Stimulated activated CD4-positive, alpha-beta T cell treated with anti-CD3 and anti-CD28 coated beads, TNF-alpha, amount 100 ng/mL, for 48 hours (primary cell): ENCODE results near the gene TWIST2.

Experiments
- DNase-seq, 3 donors: peaks; one replicate each; pipeline ENCODE4 v3.0.0-alpha.2; 2020; ENCODE audit warnings: low read depth in 3 of 3

Gene TWIST2

GRCh38 chr2:238904177-238904576, 56.3 kb downstream of the TWIST2 start:
- DNase-seq, result no peak

GRCh38 chr2:238904716-238905115, 56.8 kb downstream of the TWIST2 start:
- no peak for DNase-seq

- no peak for DNase-seq
Measured at GRCh38 chr2:238905224-238905623, 57.3 kb downstream of the TWIST2 start.

GRCh38 chr2:238905644-238906043, 57.8 kb downstream of the TWIST2 start:
- DNase-seq, result no peak

GRCh38 chr2:238906254-238906935, 58.5 kb downstream of the TWIST2 start:
- no peak for DNase-seq

- no peak for DNase-seq
Measured at GRCh38 chr2:238906936-238907716, 59.2 kb downstream of the TWIST2 start.

- no peak for DNase-seq
Measured at GRCh38 chr2:238907717-238908173, 59.9 kb downstream of the TWIST2 start.

GRCh38 chr2:238908960-238909951, 61.4 kb downstream of the TWIST2 start:
- no peak for DNase-seq

GRCh38 chr2:238910751-238911351, 63.0 kb downstream of the TWIST2 start:
- no peak for DNase-seq

GRCh38 chr2:238911376-238912227, 63.7 kb downstream of the TWIST2 start:
- DNase-seq, result no peak

GRCh38 chr2:238912228-238912915, 64.5 kb downstream of the TWIST2 start:
- DNase-seq, result no peak

- DNase-seq, result no peak
Measured at GRCh38 chr2:238912916-238913875, 65.3 kb downstream of the TWIST2 start.

- DNase-seq, result no peak
Measured at GRCh38 chr2:238913931-238914647, 66.2 kb downstream of the TWIST2 start.

- no peak for DNase-seq
Measured at GRCh38 chr2:238914648-238915015, 66.7 kb downstream of the TWIST2 start.

GRCh38 chr2:238915196-238915595, 67.3 kb downstream of the TWIST2 start:
- no peak for DNase-seq

- DNase-seq, result no peak
Measured at GRCh38 chr2:238915596-238915995, 67.7 kb downstream of the TWIST2 start.

GRCh38 chr2:238916176-238916874, 68.4 kb downstream of the TWIST2 start:
- DNase-seq, result no peak
